Activated CD4-positive, alpha-beta T cell treated with anti-CD3 and anti-CD28 coated beads for 24 hours (primary cell): ENCODE data around the gene MMP19.
"Not testable (repeated sequence)": the region's sequence is repeated elsewhere in the genome, so short reads cannot be mapped to it uniquely, and the experiment has no call there.

Experiments used
- DNase-seq, 2 donors: peaks; one replicate each; pipeline ENCODE4 v3.0.0-alpha.2; 2020; ENCODE audit warnings: low read depth in 2 of 2

The MMP19 gene

GRCh38 chr12:55844961-55845360 lies 2.2 kb upstream of the MMP19 start:
- DNase-seq, result no peak

DNA sequence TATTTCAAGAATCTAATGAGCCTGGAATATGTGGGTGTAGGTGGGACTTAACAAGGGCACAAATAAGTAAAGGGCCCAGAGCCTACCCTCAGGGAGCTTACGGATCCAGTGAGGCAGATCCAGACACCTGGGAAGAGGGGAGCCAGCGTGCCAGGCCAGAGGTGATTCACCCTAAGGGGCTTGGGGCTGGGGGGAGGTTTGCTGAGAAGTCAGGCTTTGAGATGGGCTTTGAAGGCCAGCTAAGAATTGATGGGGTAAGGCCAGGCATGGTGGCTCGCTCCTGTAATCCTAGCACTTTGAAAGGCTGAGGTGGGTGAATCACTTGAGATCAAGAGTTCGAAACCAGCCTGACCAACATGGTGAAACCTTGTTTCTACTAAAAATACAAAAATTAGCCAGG lies 695 bp upstream of the MMP19 start:
- DNase-seq, result no peak

- DNase-seq, result no peak
Observed at GRCh38 chr12:55840581-55841351, 2.0 kb downstream of the MMP19 start.

- DNase-seq, result no peak
Observed at GRCh38 chr12:55839345-55840140, 3.2 kb downstream of the MMP19 start.

GRCh38 chr12:55838361-55838760 lies 4.4 kb downstream of the MMP19 start:
- no peak for DNase-seq

DNA sequence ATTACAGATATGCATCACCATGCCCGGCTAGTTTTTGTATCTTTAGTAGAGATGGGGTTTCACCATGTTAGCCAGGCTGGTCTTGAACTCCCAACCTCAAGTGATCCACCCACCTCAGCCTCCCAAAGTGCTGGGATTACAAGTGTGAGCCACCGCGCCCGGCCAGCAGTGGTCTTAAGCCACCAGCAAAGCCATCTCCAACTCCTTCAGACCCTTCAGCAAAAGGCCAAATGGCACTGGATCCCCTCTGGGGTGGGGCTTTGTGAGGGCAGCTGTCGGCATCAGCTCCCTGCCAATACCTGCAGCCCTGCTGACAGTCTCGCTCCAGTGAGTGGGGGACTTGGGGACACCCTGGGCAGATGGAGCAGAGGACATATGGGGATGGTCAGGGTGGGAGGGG lies 8.3 kb downstream of the MMP19 start:
- not testable (repeated sequence) for DNase-seq

GRCh38 chr12:55833056-55833455 lies 9.7 kb downstream of the MMP19 start:
- DNase-seq, result no peak

DNA sequence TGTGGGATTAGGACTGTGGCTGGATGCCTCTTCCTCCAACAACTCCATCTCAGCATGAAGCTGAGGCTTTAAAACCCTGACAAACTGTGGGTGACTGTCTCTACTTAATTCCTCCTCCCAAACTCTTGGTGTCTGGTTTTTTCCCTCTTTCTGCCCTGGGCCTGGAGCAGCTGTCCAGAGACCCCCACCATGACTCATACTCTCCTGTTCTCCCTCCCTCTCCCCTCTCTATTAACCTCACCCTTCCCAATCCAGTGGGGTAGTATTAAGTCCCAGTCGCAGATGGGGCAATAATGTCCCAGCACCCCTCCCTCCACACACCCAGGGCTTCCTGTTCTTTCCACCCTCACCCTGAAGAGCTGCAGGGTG lies 11.3 kb downstream of the MMP19 start:
- DNase-seq, result no peak

DNA sequence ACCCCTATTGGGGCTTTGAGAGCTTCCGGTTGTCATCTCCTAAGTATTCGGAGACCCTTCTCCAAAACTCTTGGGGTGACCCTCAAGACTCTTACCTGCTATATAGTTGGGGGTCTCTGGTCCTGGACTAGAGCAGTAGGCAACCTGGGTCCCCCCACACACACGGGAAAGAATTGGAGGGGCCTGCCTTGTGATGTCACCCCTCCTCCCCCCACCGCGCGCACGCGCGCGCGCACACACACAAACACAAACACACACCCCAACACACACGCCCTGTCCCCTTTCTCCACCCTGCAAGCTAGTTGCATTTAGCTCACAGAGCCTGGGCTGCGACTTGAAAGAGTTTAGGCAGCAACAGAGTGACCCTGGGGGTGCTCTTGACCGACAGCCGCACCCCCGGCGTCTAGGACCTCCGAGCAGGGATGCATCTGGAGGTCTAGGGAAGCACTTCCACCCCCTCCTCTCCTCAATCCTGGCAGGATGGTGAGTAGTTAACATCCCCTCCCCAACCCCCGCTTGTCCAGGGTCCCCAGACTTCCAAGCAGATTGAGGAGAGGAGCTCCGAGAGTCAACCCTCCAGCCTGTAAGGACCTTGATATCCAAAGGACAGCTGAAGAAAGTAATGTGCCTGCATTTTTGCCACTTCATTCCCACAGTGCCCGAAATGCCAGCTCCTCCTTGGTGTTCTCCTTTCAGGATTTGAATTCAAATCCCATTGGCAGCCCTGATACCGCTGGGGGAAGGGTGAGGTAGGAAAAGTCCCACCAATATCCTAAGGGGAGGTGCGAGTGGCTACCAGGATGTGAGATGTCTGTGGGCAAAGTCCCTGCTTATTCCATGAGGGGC lies 11.9 kb downstream of the MMP19 start:
- peak; percentile 20 to 24 for DNase-seq

DNA sequence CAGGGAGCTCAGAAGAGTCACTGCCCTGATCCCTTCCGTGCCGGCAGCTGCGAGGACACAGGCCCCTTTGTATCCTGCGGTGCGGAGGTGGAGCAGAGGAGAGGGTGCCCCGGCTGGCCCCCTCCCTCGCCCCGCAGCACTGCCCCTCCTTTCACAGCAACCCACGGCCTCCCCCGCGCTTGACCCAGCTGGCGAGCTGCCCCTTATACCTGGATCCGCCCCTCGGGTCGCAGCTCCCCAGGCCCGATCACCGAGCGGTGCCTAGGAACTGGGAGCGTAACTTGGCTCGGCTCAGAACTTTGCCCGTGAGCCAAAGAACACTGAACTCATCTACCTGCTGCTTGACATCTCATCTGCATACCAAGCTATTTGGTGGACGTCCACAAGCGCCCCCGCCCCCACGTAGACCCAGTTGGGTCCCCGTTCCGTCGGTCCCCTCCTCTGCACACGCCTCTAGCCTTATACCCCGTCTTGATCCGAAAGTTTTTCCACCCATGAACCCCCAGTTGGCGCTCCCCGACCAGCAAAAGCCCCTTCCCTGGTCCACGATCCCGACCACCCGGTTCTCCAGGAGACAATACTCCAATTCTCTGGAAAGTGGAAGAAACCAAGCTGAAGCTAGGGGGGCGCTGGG lies 12.7 kb downstream of the MMP19 start:
- peak in 1 of 2 donors; percentile 17 for DNase-seq

- no peak for DNase-seq
Observed at GRCh38 chr12:55828357-55828756, 14.4 kb downstream of the MMP19 start.

DNA sequence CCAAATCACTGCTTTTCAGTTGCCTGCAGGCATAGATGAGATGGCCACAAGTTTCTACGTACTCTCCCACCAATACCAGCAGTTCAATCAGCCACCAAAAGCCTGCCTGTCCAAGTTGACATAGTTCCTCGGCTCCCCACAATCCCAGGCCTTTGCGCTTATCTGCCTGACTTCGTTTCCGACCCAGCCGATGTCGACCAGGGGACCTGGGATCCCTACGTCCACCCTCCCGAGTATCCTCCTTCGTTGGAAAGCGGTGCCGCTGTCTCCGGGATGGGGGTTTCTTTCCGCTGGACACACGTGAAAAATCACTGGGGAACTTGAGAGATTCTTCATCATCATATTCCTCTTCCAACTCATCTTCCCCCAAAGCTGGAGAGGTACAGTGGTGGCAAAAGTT lies 14.9 kb downstream of the MMP19 start:
- DNase-seq, result no peak

- DNase-seq, result no peak
Observed at GRCh38 chr12:55824726-55825125, 18.0 kb downstream of the MMP19 start.

DNA sequence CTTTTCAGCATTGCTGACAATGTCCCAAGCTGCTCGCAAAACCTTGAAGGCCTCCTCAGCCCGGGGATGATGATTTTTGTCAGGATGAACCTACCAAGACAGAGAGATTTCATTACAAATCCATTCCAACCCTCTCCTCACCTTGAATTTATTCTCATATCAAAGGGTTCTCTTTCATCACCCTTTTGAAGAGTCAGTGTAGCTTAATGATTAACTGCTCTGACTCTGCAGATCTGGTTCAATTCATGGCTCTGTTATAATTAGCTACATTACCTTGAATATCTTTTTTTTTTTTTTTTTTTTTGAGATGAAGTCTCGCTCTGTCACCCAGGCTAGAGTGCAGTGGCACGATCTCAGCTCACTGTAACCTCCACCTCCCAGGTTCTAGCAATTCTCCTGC lies 19.3 kb downstream of the MMP19 start:
- no peak for DNase-seq

- DNase-seq, result no peak
Observed at GRCh38 chr12:55822228-55822627, 20.5 kb downstream of the MMP19 start.

GRCh38 chr12:55820679-55821078 lies 22.1 kb downstream of the MMP19 start:
- no peak for DNase-seq

DNA sequence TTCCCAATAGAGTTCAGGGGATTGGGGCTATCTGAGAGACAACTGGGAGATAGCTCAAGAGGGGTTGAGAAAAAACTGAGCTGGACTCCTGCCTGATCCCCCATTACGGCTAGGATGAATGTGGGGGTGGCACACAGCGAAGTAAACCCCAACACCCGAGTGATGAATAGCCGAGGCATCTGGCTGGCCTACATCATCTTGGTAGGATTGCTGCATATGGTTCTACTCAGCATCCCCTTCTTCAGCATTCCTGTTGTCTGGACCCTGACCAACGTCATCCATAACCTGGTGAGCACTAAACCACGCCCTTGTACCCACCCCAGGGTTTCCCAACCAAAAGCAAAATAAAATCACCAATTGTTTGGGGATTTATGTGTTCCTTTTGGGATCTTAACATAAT lies 23.9 kb downstream of the MMP19 start:
- no peak for DNase-seq

- DNase-seq, result no peak
Observed at GRCh38 chr12:55818140-55818728, 24.5 kb downstream of the MMP19 start.

- DNase-seq, result peak; percentile 86 to 89
Observed at GRCh38 chr12:55817345-55818139, 25.2 kb downstream of the MMP19 start, which contains the start of the genes ORMDL2 and SARNP. TSS of gene ORMDL2 (plus strand) at chr12:55818041. CDS start at chr12:55819000, 959 bp downstream. TSS of gene SARNP (minus strand) at chr12:55817724. CDS start at chr12:55817701, 23 bp downstream.

DNA sequence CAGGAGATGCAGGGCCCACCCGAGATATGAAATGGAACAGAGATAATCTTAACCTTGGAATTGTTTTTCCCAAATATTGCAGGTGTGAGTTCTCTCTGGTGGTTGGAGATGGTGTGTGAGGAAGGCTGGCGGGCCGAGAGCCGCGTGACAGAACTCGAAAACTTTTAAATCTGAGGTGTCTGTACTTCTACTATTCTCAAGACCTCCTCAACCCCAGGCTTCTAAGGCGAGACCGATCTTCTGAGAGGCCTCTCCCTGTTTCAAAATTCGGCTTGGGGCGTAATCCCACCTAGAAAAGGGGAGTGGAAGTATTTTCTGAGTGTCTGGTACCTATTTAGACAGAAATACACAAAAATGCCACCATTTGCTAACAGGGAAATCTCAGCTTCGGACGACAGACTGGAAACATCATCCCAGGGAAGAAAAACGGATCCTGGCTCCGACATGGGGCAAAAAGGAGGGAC lies 25.8 kb downstream of the MMP19 start:
- DNase-seq, result no peak
